Superior temporal gyrus (tissue), 1 donor: ENCODE results near the gene ANKRD52.
"Not testable (repeated sequence)": the region's sequence is repeated elsewhere in the genome, so short reads cannot be mapped to it uniquely, and the experiment has no call there.

Experiments
- DNase-seq: peaks from one replicate; pipeline ENCODE4 v3.0.0-alpha.2; 2016; ENCODE audit errors: extremely low spot score

Gene ANKRD52

DNA sequence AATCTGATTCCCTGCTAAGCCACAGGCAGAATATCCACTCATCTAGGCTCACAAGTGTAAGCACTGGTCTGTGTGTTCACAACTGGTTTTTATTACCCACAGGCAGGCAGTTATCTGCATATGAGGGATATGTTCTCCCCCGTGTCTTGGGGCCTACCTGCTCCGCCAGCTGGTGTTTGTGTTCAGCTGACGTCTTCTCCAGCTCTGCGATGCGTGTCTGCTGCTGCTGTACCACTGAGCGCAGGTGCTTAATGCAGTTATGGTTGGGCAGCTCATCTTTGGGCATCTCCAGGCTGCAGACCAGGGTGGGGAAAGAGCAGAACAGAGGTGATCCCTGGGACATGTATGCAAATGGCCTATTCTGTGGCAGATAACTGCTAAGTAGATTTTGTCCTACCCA is 50.2 kb downstream of the ANKRD52 start:
- no peak for DNase-seq

GRCh38 chr12:56206452-56207166 is 51.6 kb downstream of the ANKRD52 start:
- DNase-seq = no peak

DNA sequence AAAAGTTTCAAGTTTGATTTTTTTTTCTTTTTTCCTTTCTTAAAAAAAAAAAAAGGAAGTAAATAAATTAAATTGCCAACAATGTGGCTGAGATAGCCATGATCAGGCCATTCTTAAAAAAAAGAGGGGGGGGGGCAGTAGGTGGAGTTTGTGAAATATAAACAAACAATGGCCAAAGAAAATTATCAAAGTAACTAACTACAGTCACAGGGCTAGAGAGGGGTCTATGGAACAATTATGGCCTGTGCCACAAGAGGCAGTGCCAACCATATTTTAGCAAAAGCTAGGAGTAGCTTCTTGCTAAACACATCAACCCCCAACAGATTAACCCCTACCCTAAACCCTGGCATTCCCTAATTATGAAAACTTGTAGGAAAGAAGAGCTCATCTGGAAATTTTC is 52.7 kb downstream of the ANKRD52 start:
- DNase-seq = no peak

- DNase-seq = no peak
Measured at GRCh38 chr12:56204275-56204674, 53.9 kb downstream of the ANKRD52 start.

DNA sequence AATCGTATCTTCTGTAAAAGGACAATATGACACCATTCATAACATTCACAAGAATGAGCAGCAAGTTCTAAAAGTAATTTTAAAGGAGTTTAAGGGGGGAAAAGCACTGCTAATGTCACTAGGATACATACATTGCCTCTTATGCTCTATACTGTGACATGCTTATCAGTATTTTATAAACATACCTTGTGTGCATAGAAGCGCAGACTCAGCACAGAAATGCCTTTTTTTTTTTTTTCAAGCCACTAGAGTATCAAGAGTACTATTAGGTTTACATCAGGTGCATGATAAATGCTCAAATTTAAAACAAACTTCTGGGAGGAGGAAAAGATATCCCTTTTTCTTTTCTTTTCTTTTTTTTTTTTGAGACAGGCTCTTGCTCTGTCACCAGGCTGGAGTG is 55.3 kb downstream of the ANKRD52 start:
- DNase-seq = no peak

GRCh38 chr12:56202366-56202765 is 55.8 kb downstream of the ANKRD52 start:
- DNase-seq = no peak

DNA sequence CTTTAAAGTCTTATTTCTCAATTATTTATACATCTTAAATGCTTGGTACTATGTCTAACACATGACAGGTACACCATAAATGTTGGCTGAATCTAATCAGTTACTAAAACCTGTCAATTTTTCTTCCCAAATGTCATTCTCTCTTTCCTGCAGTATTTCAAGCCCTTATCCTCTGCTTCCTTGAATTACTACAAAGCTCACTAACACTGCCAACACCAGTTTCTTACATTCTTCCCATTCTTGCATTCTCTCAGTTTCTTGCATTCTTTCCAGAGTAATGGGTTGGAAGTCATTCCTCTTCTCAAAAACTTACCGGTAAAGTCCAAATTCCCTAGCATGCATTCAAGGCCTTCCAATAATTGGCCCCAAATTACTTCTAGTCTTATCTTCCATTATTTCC is 59.3 kb downstream of the ANKRD52 start:
- no peak for DNase-seq

DNA sequence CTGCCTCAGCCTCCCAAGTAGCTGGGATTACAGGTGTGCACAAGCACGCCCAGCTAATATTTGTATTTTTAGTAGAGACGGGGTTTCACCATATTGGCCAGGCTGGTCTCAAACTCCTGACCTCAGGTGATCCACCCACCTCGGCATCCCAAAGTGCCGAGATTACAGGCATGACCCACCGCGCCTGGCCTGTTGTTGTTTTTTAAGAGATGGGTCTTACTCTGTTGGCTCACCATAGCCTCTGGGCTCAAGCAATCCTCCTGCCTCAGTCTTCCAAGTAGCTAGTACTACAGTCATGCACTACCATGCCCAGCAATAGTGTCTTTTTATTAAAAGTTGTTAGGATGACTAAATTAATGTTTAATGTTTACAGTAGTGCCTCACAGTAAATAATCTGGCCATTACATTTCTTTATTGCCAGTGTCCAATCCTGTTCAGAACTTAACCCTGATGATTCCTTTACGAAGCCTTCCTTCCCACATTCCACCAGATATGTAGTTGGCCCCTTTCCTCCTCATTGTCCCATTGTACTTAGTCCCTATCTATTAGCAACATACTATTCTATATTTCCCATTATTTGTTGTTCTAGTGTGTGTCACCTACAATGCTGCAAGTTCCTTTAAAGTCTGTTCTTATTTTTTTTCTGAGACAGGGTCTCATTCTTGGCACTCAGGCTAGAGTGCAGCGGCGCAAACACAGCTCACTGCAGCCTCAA is 60.1 kb downstream of the ANKRD52 start:
- no peak for DNase-seq

- not testable (repeated sequence) for DNase-seq
Measured at GRCh38 chr12:56196818-56197550, 61.2 kb downstream of the ANKRD52 start.

- DNase-seq = peak; percentile 96
Measured at GRCh38 chr12:56193025-56193578, 65.1 kb downstream of the ANKRD52 start.

DNA sequence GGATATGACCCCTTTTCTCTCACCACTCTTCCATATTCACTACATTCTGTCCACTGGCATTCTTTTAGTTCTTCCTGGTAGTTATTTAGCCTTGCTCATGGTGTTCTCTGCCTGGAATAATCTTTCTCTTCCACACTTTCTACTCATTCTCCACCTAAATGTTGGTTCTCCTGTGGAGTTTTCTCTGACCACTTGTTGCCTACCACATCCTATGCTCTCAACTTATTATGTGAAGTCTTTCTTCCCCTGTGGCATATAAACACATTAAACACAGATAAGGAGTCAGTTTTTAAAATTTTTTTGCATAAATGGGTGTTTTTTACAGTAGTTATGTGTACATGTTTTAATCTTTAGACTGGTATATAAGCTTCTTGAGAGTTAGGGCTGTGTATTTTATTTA is 65.6 kb downstream of the ANKRD52 start:
- no peak for DNase-seq

GRCh38 chr12:56190695-56191155 is 67.5 kb downstream of the ANKRD52 start:
- DNase-seq = no peak

- peak; percentile 86 for DNase-seq
Measured at GRCh38 chr12:56189918-56190694, 68.1 kb downstream of the ANKRD52 start.

GRCh38 chr12:56189099-56189917 is 68.9 kb downstream of the ANKRD52 start, which contains the start of gene SMARCC2:
Gene SMARCC2 (minus strand): TSS chr12:56189483. CDS start chr12:56189461, 22 bp downstream.
- peak; percentile 77 for DNase-seq

DNA sequence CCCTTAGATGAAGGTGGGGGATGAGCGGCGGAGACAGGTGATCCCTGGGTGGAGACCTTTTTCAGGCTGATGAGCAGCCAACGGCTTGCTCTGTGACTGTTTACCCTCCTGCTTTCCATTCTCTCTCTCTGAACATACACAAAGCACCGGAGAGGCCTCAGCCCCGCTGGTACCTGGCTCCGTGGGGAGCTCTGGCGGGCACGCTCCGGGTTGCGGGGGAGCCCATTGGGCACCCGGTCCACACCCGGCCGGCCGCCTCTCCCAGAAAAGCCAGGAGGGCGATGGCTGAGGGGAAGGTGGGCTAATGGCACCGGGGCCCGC is 69.4 kb downstream of the ANKRD52 start:
- DNase-seq = no peak

DNA sequence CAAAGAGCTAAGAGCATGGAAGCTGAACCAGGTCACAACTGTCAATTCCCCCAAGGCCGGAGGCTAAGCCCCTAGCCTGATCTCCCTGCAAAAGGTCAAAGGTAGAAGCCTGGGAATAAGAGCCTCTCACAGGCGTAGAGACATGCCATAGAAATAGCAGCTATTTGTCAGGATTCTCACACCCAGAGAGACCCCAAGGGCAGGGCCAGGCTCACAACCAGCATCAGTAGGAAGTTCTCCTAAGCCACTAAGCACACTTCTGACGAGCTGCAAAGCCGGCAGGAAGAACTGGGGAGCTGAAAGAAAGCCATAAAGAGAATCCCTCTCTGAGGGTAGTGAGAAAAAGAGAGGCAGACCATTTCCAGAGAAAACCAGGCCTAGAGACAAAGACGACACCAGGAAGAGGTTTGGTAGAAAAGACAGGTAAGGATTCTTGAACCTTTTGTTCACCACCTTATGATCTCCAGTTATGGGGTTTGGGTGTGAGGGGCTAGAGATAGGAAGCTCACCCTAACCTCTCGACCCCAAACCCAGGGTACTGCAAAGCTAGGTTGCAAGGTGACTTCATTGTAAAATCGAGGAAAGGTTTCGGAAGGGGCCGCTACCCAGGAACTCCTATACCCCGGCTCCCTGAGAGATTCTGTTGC is 69.9 kb downstream of the ANKRD52 start:
- no peak for DNase-seq
